Measurements from ENCODE around the gene C4orf50. TPM values are rescaled to one million over a fixed set of nuclear protein-coding genes. Genes with fewer than 3 reads are reported as not detected.

The C4orf50 gene
- total and polyA plus RNA-seq, 4 donors: under 0.01 to 0.17 TPM; not detected in 2

DNA sequence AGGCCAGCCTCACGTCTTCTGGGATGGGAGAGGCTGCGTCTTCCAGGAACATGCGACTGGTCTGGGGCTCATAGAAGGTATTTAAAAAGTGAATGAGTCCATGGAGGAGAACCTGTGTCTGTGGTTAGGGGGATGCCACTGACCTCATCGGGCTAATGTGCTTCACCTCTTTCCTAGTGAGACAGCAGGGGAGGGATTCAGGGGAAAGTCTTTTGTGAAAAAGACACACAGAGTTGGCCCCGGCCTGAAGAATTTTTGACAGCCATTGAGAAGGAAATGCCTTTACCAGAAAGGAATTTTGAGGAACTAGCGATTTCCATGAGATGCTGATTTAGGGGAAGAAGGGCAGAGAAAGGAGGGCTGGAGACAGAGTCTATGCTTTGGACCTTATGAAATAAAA, 11.0 kb upstream of the C4orf50 start:
- H3K27ac ChIP-seq (ENCODE audit: low read depth in 1 of 2, low read length in 2 of 2): no peak overlapping the region
- no peaks in the 10 kb centered on the region for H3K36me3 ChIP-seq (ENCODE audit: control insufficient read depth in 4 of 4, insufficient read depth in 3 of 4, low read depth in 1 of 4, low read length in 3 of 4)
- 73% methylated on average over 6 of the region's 6 CpGs for WGBS
- no peak overlapping the region for H3K4me3 ChIP-seq (ENCODE audit: low read depth in 1 of 3, low read length in 3 of 3)
- no peaks in the 10 kb centered on the region for H3K27me3 ChIP-seq (ENCODE audit: control insufficient read depth in 4 of 4, insufficient read depth in 4 of 4, low read length in 3 of 4)
- no peaks in the 10 kb centered on the region for H3K9me3 ChIP-seq (ENCODE audit: control insufficient read depth in 4 of 4, low read length in 3 of 4)
- H3K4me1 ChIP-seq (ENCODE audit: control insufficient read depth in 4 of 4, insufficient read depth in 4 of 4, low read length in 3 of 4): no peaks in the 10 kb centered on the region
- no peak for DNase-seq (ENCODE audit: low spot score)
- TF ChIP-seq GABPA (IDR thresholded peaks at IDR 0.05 in 1 of 2, conservative IDR thresholded peaks at IDR 0.05 in 1 of 2): no peak
- TF ChIP-seq, protein P1, sequence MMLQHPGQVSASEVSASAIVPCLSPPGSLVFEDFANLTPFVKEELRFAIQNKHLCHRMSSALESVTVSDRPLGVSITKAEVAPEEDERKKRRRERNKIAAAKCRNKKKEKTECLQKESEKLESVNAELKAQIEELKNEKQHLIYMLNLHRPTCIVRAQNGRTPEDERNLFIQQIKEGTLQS (IDR thresholded peaks at IDR 0.05): no peak
- TF ChIP-seq JUND (IDR thresholded peaks at IDR 0.05): no peak
- TF ChIP-seq, protein P2, sequence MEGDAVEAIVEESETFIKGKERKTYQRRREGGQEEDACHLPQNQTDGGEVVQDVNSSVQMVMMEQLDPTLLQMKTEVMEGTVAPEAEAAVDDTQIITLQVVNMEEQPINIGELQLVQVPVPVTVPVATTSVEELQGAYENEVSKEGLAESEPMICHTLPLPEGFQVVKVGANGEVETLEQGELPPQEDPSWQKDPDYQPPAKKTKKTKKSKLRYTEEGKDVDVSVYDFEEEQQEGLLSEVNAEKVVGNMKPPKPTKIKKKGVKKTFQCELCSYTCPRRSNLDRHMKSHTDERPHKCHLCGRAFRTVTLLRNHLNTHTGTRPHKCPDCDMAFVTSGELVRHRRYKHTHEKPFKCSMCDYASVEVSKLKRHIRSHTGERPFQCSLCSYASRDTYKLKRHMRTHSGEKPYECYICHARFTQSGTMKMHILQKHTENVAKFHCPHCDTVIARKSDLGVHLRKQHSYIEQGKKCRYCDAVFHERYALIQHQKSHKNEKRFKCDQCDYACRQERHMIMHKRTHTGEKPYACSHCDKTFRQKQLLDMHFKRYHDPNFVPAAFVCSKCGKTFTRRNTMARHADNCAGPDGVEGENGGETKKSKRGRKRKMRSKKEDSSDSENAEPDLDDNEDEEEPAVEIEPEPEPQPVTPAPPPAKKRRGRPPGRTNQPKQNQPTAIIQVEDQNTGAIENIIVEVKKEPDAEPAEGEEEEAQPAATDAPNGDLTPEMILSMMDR (IDR thresholded peaks at IDR 0.05; ENCODE audit: low read depth, low read length, missing input control): no peak
- TF ChIP-seq, protein P3, sequence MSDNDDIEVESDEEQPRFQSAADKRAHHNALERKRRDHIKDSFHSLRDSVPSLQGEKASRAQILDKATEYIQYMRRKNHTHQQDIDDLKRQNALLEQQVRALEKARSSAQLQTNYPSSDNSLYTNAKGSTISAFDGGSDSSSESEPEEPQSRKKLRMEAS (IDR thresholded peaks at IDR 0.05): no peak
- no peak for TF ChIP-seq FOXA1 (IDR thresholded peaks at IDR 0.05)
- TF ChIP-seq RXRA (IDR thresholded peaks at IDR 0.05): no peak
- no peak for TF ChIP-seq FOXA2 (IDR thresholded peaks at IDR 0.05)
- no peak for TF ChIP-seq HNF4A (conservative IDR thresholded peaks at IDR 0.05)
- no peak for TF ChIP-seq RAD21 (IDR thresholded peaks at IDR 0.05)
- TF ChIP-seq HNF4G (IDR thresholded peaks at IDR 0.05): no peak
- no peak for TF ChIP-seq TAF1 (conservative IDR thresholded peaks at IDR 0.05)
- TF ChIP-seq, protein P4, sequence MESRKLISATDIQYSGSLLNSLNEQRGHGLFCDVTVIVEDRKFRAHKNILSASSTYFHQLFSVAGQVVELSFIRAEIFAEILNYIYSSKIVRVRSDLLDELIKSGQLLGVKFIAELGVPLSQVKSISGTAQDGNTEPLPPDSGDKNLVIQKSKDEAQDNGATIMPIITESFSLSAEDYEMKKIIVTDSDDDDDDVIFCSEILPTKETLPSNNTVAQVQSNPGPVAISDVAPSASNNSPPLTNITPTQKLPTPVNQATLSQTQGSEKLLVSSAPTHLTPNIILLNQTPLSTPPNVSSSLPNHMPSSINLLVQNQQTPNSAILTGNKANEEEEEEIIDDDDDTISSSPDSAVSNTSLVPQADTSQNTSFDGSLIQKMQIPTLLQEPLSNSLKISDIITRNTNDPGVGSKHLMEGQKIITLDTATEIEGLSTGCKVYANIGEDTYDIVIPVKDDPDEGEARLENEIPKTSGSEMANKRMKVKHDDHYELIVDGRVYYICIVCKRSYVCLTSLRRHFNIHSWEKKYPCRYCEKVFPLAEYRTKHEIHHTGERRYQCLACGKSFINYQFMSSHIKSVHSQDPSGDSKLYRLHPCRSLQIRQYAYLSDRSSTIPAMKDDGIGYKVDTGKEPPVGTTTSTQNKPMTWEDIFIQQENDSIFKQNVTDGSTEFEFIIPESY (IDR thresholded peaks at IDR 0.05): no peak
- no peak for TF ChIP-seq YY1 (IDR thresholded peaks at IDR 0.05)
- H3K9ac ChIP-seq (ENCODE audit: low read depth in 1 of 2, low read length in 2 of 2): no peak overlapping the region

DNA sequence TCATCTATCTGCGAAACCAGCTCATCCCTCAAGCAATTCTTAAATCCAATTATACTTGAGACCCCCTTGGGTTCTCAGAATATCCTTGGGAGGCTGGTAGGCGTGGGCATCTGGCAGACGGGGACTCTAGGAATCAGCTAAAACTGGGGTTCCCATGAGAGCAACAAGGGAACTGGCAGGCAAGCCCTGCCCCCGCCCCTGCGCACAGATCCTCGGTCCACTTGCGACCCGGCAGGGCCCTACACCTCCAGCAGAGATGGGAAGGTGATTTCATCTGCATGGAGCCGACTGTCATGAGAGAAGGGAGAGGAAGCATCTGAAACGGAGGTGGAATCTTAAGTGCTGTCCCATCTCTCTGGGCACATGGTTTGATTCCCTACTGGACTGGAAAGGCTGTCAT, 9.9 kb upstream of the C4orf50 start:
- no peaks in the 10 kb centered on the region for H3K27me3 ChIP-seq (ENCODE audit: control insufficient read depth in 4 of 4, insufficient read depth in 4 of 4, low read length in 3 of 4)
- TF ChIP-seq JUND (IDR thresholded peaks at IDR 0.05) (no peak), RAD21 (IDR thresholded peaks at IDR 0.05) (no peak), YY1 (IDR thresholded peaks at IDR 0.05) (no peak), TAF1 (conservative IDR thresholded peaks at IDR 0.05) (no peak), FOXA1 (IDR thresholded peaks at IDR 0.05) (no peak), EGR1 (IDR thresholded peaks at IDR 0.05; ENCODE audit: low read depth in 2 of 2) (no peak), HNF4A (conservative IDR thresholded peaks at IDR 0.05) (no peak), RXRA (IDR thresholded peaks at IDR 0.05) (no peak), SP1 (IDR thresholded peaks at IDR 0.05) (no peak), NR2F2 (IDR thresholded peaks at IDR 0.05) (no peak)
- TF ChIP-seq, protein P3 (IDR thresholded peaks at IDR 0.05): no peak
- TF ChIP-seq, protein P2 (IDR thresholded peaks at IDR 0.05; ENCODE audit: low read depth, low read length, missing input control): no peak
- TF ChIP-seq, protein P5, sequence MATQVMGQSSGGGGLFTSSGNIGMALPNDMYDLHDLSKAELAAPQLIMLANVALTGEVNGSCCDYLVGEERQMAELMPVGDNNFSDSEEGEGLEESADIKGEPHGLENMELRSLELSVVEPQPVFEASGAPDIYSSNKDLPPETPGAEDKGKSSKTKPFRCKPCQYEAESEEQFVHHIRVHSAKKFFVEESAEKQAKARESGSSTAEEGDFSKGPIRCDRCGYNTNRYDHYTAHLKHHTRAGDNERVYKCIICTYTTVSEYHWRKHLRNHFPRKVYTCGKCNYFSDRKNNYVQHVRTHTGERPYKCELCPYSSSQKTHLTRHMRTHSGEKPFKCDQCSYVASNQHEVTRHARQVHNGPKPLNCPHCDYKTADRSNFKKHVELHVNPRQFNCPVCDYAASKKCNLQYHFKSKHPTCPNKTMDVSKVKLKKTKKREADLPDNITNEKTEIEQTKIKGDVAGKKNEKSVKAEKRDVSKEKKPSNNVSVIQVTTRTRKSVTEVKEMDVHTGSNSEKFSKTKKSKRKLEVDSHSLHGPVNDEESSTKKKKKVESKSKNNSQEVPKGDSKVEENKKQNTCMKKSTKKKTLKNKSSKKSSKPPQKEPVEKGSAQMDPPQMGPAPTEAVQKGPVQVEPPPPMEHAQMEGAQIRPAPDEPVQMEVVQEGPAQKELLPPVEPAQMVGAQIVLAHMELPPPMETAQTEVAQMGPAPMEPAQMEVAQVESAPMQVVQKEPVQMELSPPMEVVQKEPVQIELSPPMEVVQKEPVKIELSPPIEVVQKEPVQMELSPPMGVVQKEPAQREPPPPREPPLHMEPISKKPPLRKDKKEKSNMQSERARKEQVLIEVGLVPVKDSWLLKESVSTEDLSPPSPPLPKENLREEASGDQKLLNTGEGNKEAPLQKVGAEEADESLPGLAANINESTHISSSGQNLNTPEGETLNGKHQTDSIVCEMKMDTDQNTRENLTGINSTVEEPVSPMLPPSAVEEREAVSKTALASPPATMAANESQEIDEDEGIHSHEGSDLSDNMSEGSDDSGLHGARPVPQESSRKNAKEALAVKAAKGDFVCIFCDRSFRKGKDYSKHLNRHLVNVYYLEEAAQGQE (IDR thresholded peaks at IDR 0.05): no peak
- TF ChIP-seq, protein P1 (IDR thresholded peaks at IDR 0.05): no peak
- H3K9me3 ChIP-seq (ENCODE audit: control insufficient read depth in 4 of 4, low read length in 3 of 4): no peaks in the 10 kb centered on the region
- no peak overlapping the region for H3K27ac ChIP-seq (ENCODE audit: low read depth in 1 of 2, low read length in 2 of 2)
- no peak overlapping the region for H3K9ac ChIP-seq (ENCODE audit: low read depth in 1 of 2, low read length in 2 of 2)
- no peaks in the 10 kb centered on the region for H3K4me1 ChIP-seq (ENCODE audit: control insufficient read depth in 4 of 4, insufficient read depth in 4 of 4, low read length in 3 of 4)
- DNase-seq (ENCODE audit: low spot score): no peak
- WGBS: 70% methylated on average over 10 of the region's 10 CpGs
- no peaks in the 10 kb centered on the region for H3K36me3 ChIP-seq (ENCODE audit: control insufficient read depth in 4 of 4, insufficient read depth in 3 of 4, low read depth in 1 of 4, low read length in 3 of 4)
- no peak overlapping the region for H3K4me3 ChIP-seq (ENCODE audit: low read depth in 1 of 3, low read length in 3 of 3)
